ENCODE data around the gene SMC1B.
"Not testable (repeated sequence)": the region's sequence is repeated elsewhere in the genome, so short reads cannot be mapped to it uniquely, and the experiment has no call there.

The SMC1B gene

GRCh38 chr22:45317551-45318167, 95.7 kb downstream of the SMC1B start:
- DNase-seq: no peak

- no peak for DNase-seq
Observed at GRCh38 chr22:45316796-45317526, 96.4 kb downstream of the SMC1B start.

GRCh38 chr22:45314786-45315185, 98.6 kb downstream of the SMC1B start:
- no peak for DNase-seq

GRCh38 chr22:45314054-45314721, 99.2 kb downstream of the SMC1B start:
- DNase-seq: no peak

GRCh38 chr22:45312856-45313255, 100.5 kb downstream of the SMC1B start:
- no peak for DNase-seq

GRCh38 chr22:45312415-45312814, 101.0 kb downstream of the SMC1B start:
- no peak for DNase-seq

GRCh38 chr22:45310977-45311531, 102.3 kb downstream of the SMC1B start:
- no peak for DNase-seq

GRCh38 chr22:45310331-45310976, 102.9 kb downstream of the SMC1B start:
- DNase-seq: no peak

- DNase-seq: peak; percentile 97
Observed at GRCh38 chr22:45309422-45310227, 103.8 kb downstream of the SMC1B start, which contains the start of gene FAM118A. TSS of gene FAM118A (plus strand) at chr22:45309934. CDS start at chr22:45322380, 12,446 bp downstream.

- DNase-seq: peak; percentile 17
Observed at GRCh38 chr22:45308957-45309421, 104.4 kb downstream of the SMC1B start.

GRCh38 chr22:45308391-45308956, 104.9 kb downstream of the SMC1B start:
- DNase-seq: no peak

GRCh38 chr22:45306139-45306538, 107.3 kb downstream of the SMC1B start:
- DNase-seq: no peak

GRCh38 chr22:45305456-45306075, 107.8 kb downstream of the SMC1B start:
- no peak for DNase-seq

- no peak for DNase-seq
Observed at GRCh38 chr22:45304971-45305370, 108.4 kb downstream of the SMC1B start.

- no peak for DNase-seq
Observed at GRCh38 chr22:45303181-45303580, 110.2 kb downstream of the SMC1B start.

- no peak for DNase-seq
Observed at GRCh38 chr22:45302751-45303150, 110.6 kb downstream of the SMC1B start.

GRCh38 chr22:45298934-45299505, 114.4 kb downstream of the SMC1B start:
- DNase-seq: no peak

- DNase-seq: peak; percentile 55
Observed at GRCh38 chr22:45296628-45297297, 116.6 kb downstream of the SMC1B start.

GRCh38 chr22:45295492-45295891, 117.9 kb downstream of the SMC1B start:
- DNase-seq: no peak

GRCh38 chr22:45295004-45295403, 118.4 kb downstream of the SMC1B start:
- not testable (repeated sequence) for DNase-seq
